Measurements from ENCODE around the gene KDM7A. TPM values are rescaled to one million over a fixed set of nuclear protein-coding genes. Genes with fewer than 3 reads are reported as not detected.
"Not testable (repeated sequence)": the region's sequence is repeated elsewhere in the genome, so short reads cannot be mapped to it uniquely, and the experiment has no call there.

Gene KDM7A
- total RNA-seq, 2 experiments from 2014 or later: 6.6 to 6.8 TPM

DNA sequence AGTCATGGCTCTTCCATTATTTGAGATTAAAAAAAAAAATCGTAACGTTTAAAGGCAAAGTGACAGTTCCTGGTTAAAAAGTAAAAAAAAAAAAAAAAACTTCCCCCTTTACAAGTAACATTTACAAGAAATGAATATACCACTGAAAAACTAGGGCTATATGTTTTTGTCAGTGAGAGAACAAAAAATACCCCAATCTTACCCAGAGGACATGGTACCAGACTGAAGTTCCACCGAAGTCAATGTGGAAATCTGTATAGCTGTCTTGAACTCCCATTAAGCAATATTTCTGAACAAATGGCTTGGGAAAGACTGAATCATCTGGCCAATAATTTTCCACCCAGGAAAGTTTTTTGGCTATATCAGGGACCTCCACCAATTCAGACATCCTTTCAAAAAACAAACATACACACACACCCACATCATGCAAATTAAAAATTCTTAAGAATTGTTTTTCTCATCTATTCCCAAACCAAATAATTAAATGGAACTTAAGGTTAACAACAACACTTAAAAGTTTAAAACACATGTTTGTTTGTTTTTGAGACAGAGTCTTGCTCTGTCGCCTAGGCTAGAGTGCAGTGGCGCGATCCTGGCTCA, 50.2 kb downstream of the KDM7A start:
- ChIA-PET CTCF (no interaction called here), POLR2A (no interaction called here)

DNA sequence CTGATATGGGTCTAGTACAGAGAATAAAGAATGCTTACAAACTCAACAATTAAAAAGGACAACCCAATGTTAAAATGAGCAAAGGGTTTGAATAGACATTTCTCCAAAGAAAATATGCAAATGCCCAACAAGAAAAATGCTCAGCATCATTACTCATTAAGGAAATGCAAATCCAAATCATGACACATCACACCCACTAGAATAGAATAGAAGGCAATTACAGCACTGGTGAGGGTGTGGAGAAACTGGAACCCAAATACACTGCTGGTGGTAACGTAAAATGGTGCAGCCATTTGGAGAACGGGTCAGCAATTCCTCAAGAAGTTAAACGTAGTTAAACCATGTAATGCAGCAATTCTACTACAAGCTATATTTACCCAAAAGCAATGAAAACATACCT, 53.8 kb downstream of the KDM7A start:
- ChIA-PET CTCF (no interaction called here), POLR2A (no interaction called here)

DNA sequence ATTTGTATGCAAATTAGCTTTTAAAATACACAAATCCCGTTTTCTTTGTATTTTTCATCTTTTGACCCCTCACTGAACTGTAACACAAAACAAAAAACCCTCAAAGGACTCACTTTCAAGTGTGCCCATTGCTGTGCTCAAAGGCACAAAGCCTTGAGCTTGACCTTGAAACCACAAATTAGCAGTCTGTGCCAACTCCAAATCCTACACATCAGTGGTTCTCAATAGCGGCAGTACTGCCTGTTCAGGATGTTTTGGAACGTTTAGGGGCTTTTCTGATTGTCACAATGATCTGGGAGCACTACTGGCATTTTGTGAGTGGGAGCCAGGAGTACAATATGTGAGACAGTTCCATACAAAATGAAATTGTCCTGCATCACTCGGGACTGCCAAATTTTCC, 55.5 kb downstream of the KDM7A start:
- CTCF ChIA-PET: interaction anchor here (2.0 kb wide), 1 partner anchor 10 kb away, joined by 5 read pairs; no protein-coding TSS in a partner anchor
- POLR2A ChIA-PET: no interaction called here

DNA sequence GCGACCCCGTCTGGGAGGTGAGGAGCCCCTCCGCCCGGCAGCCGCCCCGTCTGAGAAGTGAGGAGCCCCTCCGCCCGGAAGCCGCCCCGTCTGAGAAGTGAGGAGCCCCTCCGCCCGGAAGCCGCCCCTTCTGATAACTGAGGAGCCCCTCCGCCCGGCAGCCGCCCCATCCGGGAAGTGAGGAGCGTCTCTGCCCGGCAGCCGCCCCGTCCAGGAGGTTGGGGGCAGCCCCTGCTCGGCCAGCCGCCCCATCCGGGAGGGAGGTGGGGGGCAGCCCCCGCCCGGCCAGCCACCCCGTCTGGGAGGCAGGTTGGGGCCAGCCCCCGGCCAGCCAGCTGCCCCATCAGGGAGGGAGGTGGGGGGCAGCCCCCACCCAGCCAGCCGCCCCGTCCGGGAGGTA, 62.0 kb downstream of the KDM7A start:
- CTCF ChIA-PET, POLR2A ChIA-PET: not testable (repeated sequence)

DNA sequence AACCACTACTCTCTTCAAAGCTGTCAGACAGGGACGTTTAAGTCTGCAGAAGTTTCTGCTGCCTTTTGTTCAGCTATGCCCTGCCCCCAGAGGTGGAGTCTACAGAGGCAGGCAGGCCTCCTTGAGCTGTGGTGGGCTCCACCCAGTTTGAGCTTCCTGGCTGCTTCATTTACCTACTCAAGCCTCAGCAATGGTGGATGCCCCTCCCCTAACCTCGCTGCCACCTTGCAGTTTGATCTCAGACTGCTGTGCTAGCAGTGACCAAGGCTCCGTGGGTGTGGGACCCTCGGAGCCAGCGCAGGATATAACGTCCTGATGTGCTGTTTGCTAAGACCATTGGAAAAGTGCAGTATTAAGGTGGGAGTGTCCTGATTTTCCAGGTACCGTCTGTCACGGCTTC, 68.0 kb downstream of the KDM7A start:
- POLR2A ChIA-PET, CTCF ChIA-PET: not testable (repeated sequence)

DNA sequence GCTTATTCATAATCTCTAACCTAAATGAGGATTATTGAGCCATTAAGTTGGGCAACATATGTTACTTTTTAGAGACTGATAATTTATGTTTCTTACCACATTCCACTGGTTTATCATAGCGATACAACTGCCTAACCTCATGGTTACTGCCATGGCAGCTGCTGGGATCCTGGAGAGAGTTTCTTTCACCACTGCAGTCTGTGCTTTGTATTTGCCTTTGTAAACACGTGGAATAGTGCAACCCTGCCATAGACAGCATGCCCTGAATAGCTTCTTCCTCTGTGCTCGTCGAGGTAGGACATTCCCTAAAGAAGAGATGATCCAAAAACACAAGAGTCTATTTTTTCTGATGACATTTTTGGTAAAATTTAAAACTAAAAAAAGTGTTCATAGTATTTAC, 80.3 kb downstream of the KDM7A start:
- CTCF ChIA-PET: no interaction called here
- POLR2A ChIA-PET: no interaction called here

DNA sequence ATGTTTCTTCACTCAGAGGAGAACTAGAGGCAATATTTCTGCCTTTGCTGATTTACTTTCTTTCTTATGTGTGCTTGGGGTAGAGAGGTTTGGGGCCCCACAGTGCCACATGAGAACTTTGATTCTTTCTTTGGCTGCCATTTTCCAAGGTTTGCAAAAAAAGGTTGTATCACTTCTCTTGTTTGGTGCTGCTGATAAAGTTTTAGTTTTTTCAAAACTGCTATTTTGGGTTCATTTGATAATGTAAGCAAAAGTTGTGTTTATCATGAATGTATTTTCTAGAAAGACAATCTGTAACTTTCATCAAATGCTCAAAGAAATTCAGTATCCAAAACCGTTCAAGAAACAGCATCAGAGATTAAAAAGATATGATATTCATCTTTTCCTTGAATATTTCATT, 83.4 kb downstream of the KDM7A start:
- POLR2A ChIA-PET: no interaction called here
- CTCF ChIA-PET: no interaction called here

DNA sequence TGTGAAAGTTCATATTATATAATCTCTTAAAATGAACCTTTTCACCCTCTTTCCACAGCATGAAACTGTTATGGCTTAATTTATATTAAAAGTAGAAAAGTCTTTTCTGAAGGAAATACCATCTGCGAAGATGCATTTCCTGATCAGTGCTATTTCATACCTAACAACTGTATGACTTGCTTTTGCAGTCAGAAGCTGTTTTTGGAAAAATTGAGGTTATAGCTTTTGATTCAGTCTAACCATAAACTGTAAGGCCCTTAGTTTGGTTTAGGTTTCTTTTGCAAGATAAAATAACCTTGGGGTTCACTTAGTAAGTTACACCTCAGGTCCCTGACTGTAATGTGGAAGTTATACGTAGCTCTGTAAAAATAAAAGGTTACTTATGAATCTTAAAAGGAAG, 91.3 kb downstream of the KDM7A start:
- POLR2A ChIA-PET: no interaction called here
- CTCF ChIA-PET: interaction anchor here (0.8 kb wide), 1 partner anchor 467 kb away, joined by 3 read pairs; no protein-coding TSS in a partner anchor

DNA sequence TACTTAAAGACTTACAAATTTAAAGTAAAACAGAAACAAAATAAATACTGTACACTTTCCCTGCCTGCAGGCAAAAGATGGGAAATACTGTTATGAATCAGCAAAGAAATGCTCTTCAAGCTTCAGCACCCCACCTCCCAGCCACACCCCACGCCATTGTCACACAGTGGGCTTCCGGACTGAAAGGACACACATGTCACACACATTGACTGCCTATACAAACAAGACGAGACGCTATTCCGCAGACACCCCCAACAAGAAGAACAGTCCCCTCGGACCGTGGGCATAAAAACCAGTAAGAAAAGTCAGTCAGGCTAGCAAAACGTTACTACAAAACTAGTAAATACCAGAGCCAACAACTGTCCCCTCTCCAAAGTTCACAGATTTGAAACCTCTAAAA, 91.8 kb downstream of the KDM7A start:
- ChIA-PET CTCF (interaction anchor here (0.8 kb wide), 1 partner anchor 466 kb away, joined by 3 read pairs; no protein-coding TSS in a partner anchor), POLR2A (interaction anchor here (0.8 kb wide), 1 partner anchor 92 kb away, joined by 3 read pairs; no protein-coding TSS in a partner anchor)

DNA sequence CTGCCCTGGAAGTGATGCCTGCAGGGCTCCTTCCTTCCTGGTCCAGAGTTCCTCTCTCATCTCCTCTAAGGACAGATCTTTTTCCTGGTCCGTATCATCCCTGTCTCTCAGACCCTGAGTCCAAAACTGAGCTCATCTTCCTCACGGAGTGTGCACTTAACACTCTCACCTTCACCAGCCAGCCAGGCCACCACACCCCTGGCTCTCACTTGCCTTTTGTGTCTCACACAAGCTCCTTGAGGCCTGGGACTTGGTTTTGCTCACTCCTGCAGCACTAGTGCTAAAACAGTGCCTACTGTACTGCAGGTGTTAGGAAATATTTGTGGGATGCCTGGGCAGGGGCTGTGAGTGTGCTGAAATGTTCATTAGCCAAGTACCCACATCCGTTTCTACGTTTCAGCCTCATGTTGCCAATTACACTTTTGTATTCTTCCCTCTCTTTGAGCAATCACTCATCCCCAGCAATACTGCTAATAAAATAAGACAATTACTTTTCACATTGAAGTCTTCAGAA, 92.6 kb downstream of the KDM7A start:
- ChIA-PET CTCF (no interaction called here), POLR2A (interaction anchor here (0.8 kb wide), 1 partner anchor 93 kb away, joined by 3 read pairs; no protein-coding TSS in a partner anchor)

DNA sequence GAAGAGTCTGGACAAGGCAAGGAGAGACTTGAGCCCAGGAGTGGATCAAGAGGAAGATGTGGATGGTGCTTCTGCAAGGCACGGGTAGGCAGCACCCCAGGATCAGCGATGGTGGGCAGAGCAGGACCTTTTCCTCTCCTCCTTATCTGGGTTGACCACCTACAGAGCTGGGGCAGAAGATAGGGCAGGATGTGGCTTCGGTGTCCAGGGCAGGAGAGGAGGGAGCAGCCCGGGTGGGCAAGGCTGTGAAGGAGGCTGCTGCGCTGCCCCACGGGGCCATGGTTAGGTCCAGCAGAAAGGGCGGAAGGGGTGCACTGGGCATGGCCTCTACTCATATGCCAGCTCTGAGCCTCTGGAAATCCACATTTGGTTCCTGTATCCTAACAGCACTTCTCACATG, 94.0 kb downstream of the KDM7A start:
- POLR2A ChIA-PET: interaction anchor here (0.7 kb wide), 1 partner anchor 357 kb away, joined by 5 read pairs; no protein-coding TSS in a partner anchor
- CTCF ChIA-PET: no interaction called here

DNA sequence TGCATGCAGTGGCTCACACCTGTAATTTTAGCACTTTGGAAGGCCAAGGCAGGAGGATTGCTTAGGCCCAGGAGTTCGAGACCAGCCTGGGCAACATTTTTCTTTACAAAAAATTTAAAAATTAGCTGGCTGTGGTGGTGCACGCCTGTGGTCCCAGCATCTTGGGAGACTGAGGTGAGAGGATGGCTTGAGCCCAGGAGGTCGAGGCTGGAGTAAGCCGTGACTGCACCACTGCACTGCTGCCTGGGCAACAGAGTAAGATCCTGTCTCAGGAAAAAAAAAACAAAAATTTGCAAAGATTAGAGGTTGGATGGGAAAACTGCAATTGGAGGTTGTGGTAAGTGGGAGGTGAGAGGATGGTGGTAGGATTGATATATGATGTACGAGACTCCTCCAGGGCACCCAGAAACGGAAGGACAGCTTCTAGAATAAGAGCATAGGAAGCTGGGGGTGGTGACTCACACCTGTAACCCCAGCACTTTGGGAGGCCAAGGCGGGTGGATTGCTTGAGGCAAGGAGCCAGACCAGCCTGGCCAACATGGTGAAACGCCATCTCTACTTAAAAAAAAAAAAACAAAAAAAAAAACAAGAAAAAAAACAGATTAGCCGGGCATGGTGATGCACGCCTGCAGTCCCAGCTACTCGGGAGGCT, 94.9 kb downstream of the KDM7A start:
- ChIA-PET CTCF (no interaction called here), POLR2A (interaction anchor here (0.7 kb wide), 1 partner anchor 356 kb away, joined by 5 read pairs; no protein-coding TSS in a partner anchor)

DNA sequence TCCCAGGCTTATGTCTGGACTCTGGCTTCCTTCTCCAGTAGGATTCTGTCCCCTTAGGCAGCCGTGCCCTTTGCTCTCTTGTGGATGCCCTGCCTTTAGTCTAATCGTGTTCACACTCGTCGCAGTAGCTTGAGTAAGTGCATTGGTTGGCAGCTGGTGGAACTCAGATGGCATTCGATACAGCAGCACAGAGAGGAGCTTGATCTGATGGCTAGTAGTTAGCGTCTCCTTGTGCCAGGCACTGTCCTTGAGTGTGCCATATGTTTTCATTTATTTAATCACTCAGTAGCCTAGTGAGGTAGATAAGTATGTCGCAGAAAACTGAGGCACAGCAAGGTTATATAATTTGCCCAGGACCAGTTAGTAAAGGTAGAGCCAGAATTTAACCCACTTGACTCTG, 95.9 kb downstream of the KDM7A start:
- ChIA-PET CTCF (no interaction called here), POLR2A (no interaction called here)

DNA sequence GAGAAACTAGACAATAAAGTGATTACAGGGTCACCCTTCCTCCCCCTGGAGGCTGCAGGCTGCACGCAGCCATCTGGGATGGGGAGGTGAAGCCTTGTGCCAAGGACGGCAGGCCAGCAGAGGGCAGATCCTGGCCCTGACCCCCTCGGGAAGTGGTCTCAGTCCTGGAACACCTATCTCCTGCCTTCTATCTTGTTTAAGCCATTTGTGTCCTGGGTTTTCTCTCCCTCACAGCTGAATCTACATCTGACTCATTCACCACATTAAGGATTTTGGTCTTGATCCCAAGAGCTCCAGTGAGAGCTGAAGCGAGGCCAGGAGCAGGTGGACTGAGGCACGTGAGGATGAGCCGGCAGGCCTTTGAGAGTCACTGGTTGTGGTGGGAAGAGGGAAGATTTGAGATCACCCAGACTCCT, 97.7 kb downstream of the KDM7A start:
- POLR2A ChIA-PET: no interaction called here
- CTCF ChIA-PET: no interaction called here

DNA sequence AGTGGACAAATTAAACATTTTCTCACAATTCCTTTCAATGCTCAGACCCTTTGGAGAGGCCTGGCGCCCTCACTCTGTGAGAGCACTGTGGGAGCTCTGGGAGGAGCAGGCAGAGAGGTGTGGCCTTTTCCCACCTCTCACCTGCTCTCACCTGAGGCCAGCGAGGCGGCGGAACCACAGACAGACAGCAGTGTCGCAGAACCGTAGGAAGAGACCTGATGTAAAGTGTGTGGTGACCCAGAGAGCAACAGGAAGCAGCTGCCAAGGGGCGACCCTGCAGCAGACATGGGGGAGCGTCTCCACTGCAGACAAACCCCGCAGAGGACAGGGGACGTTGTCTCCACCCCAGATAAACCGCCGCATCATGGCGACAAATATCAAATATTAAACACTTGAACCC, 98.4 kb downstream of the KDM7A start:
- ChIA-PET POLR2A (no interaction called here), CTCF (no interaction called here)

DNA sequence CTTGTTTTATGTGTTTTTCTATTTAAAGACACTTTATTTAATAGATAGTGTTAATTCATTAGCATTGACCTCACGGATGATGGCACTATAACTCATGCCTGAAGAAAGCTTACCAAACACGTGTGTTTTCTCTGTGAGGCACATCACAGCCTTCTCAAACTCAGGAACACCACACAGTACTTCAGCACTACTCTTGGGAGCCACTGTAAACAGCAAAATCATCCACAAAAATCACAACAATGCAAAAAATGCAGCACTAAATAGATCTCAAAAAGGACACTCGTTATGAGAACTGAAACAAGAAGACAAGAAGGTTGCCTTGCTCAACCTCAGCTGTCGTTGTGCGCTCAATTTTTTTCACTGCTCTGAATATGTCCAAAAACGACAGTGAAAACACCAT, 102.0 kb downstream of the KDM7A start:
- CTCF ChIA-PET: interaction anchor here (1.2 kb wide), 1 partner anchor 17 kb away, joined by 3 read pairs; no protein-coding TSS in a partner anchor

DNA sequence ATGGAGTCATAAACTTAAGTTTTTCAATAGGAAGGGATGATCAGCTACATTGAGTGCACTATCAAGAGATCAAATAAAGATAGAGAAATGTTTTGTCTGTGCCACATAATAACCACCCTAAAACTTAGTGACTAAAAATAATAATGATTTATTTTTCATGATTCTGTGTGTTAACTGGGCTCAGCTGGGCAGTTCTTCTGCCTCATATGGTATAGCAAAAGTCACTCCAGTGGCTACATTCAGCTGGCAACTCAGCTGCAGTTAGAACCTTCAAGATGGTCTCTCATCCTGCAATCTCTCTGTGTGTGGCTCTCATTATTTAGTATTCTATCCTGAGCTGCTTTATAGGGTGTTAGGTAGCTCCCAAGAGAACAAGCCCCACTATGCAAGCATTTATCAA, 106.2 kb downstream of the KDM7A start:
- ChIA-PET POLR2A (no interaction called here), CTCF (no interaction called here)

More for the DNA sequence above, 102.0 kb downstream of the KDM7A start:
- POLR2A ChIA-PET: no interaction called here

DNA sequence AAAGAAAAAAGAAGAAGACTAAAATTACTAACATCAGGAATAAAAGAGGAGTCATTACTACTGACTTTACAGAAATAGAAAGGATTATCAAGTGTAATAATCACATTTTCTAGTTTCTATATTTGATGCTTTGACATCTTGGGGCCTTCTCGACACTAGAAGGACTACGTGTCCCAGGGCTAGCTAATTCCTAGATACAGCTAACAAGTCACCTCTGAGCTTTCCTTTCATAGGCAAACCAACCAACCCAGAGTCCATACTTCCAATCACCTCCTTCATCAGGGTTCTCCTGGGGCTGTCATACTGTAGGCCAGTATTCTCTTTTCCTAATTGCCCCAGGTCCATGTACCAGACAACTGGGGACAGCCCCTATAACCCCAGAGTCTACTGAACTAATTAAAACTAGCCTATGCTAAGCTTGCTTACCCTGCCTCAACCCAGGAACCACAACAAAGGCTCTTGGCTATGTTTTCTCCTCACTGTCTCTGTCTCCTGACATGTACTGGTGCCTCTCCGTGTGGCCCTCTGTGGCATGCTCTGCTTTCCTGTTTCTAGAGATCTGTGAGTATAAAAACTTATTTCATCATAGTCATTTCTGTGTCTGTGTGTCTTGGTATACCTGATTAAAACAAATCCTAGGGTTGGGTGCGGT, 107.4 kb downstream of the KDM7A start:
- ChIA-PET CTCF (interaction anchor here (0.5 kb wide), 1 partner anchor 255 kb away, joined by 3 read pairs; no protein-coding TSS in a partner anchor), POLR2A (interaction anchor here (0.5 kb wide), 2 partner anchors 121 to 131 kb away, joined by 3 to 9 read pairs; no protein-coding TSS in a partner anchor)

DNA sequence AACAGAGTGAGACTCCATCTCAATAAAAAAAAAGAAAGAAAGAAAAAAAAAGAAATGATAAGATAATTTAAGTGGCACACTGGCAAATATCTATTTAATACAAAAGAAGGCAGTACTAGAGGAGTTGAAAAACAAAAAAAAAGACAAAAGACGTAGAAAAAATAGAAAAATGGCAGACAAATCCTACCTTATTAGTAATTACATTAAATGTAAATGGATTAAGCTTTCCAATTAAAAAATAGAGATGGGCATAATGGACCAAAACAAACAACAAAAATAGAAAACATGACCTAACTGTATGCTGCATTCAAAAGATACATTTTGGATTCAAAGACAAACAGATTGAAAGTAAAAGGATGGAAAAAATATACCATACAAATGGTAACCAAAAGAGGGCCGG, 108.8 kb downstream of the KDM7A start:
- ChIA-PET CTCF (interaction anchor here (0.5 kb wide), 1 partner anchor 207 kb away, joined by 3 read pairs; no protein-coding TSS in a partner anchor), POLR2A (no interaction called here)

DNA sequence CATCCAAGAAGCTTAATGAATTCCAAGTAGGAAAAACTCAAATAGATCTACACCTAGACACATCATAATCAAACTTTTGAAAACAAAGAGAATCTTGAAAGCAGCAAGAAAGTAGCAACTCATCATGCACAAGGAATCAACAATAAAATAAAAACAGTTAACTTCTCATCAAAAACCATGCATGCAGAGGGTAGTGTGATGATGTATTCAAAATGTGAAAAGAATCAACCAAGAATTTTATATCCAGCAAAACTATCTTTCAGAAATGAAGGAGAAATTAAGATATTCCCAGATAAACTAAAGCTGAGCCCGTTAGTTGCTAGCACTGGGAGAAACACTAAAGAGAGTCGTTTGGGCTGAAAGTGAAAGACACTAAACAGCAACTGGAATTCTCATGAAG, 109.7 kb downstream of the KDM7A start:
- POLR2A ChIA-PET: no interaction called here
- CTCF ChIA-PET: no interaction called here
